Superior temporal gyrus (tissue), 1 donor: Measurements from ENCODE around the gene CYB561A3.
"Not testable (repeated sequence)": the region's sequence is repeated elsewhere in the genome, so short reads cannot be mapped to it uniquely, and the experiment has no call there.

Experiments used
- DNase-seq: peaks from one replicate; pipeline ENCODE4 v3.0.0-alpha.2; 2016; ENCODE audit errors: extremely low spot score

The CYB561A3 gene

GRCh38 chr11:61361741-61362541 is at the start of gene CYB561A3, which contains the start of gene TMEM138:
TSS of gene CYB561A3 (minus strand) at chr11:61361882. CDS start at chr11:61356713, 5,169 bp downstream.
TSS of gene TMEM138 (plus strand) at chr11:61362374. CDS start at chr11:61364391, 2,017 bp downstream.
- peak; percentile 95 for DNase-seq

GRCh38 chr11:61406991-61407728 is 45.5 kb upstream of the CYB561A3 start:
- DNase-seq = no peak

- DNase-seq = peak; percentile 56
These were observed 44.4 kb upstream of the CYB561A3 start for GRCh38 chr11:61406067-61406466.

GRCh38 chr11:61404641-61405040 is 43.0 kb upstream of the CYB561A3 start:
- no peak for DNase-seq

- DNase-seq = no peak
These were observed 42.4 kb upstream of the CYB561A3 start for GRCh38 chr11:61404103-61404502.

GRCh38 chr11:61403658-61404057 is 42.0 kb upstream of the CYB561A3 start:
- DNase-seq = no peak

- no peak for DNase-seq
These were observed 39.9 kb upstream of the CYB561A3 start for GRCh38 chr11:61401573-61401972.

- no peak for DNase-seq
These were observed 39.5 kb upstream of the CYB561A3 start for GRCh38 chr11:61401173-61401572.

- no peak for DNase-seq
These were observed 31.4 kb upstream of the CYB561A3 start for GRCh38 chr11:61392981-61393595.

- no peak for DNase-seq
These were observed 28.5 kb upstream of the CYB561A3 start for GRCh38 chr11:61390161-61390560.

- DNase-seq = no peak
These were observed 22.9 kb upstream of the CYB561A3 start for GRCh38 chr11:61384271-61385242.

- not testable (repeated sequence) for DNase-seq
These were observed 22.2 kb upstream of the CYB561A3 start for GRCh38 chr11:61383859-61384258.

GRCh38 chr11:61380884-61381283 is 19.2 kb upstream of the CYB561A3 start:
- no peak for DNase-seq

- no peak for DNase-seq
These were observed 17.1 kb upstream of the CYB561A3 start for GRCh38 chr11:61378713-61379313.

GRCh38 chr11:61377461-61378160 is 15.9 kb upstream of the CYB561A3 start:
- DNase-seq = no peak

- DNase-seq = no peak
These were observed 14.1 kb upstream of the CYB561A3 start for GRCh38 chr11:61375761-61376108.

- DNase-seq = no peak
These were observed 11.2 kb upstream of the CYB561A3 start for GRCh38 chr11:61372659-61373420.

GRCh38 chr11:61370349-61371005 is 8.8 kb upstream of the CYB561A3 start:
- no peak for DNase-seq
